Measurements from ENCODE around the gene TMEM139. TPM values are rescaled to one million over a fixed set of nuclear protein-coding genes. Genes with fewer than 3 reads are reported as not detected.

Gene TMEM139
- total and polyA plus RNA-seq, 2 donors from 2014 or later = 36.7 to 108 TPM

- no peak for TF ChIP-seq CTCF (IDR thresholded peaks at IDR 0.05; ENCODE audit: borderline replicate concordance, extremely low read depth, insufficient read depth)
- Histone ChIP-seq H3K9me3 (ENCODE audit: control insufficient read depth in 2 of 3, insufficient read depth in 1 of 3, low read length in 3 of 3) (no peaks in the 10 kb centered on the region), H3K36me3 (ENCODE audit: control insufficient read depth in 2 of 3, insufficient read depth in 3 of 3, low read length in 3 of 3) (no peaks in the 10 kb centered on the region), H3K9ac (ENCODE audit: low read length in 3 of 3) (no peak overlapping the region), H3K4me3 (ENCODE audit: low read length in 3 of 3) (no peak overlapping the region), H3K27me3 (ENCODE audit: control insufficient read depth, insufficient read depth, low read length) (no peaks in the 10 kb centered on the region), H3K27ac (ENCODE audit: low read depth in 2 of 2, low read length in 2 of 2) (no peak overlapping the region), H3K4me1 (ENCODE audit: control insufficient read depth in 2 of 3, insufficient read depth in 2 of 3, low read depth in 1 of 3, low read length in 3 of 3) (no peaks in the 10 kb centered on the region)
- DNase-seq (no peak), FAIRE-seq (no peak)
- intact Hi-C loops (cut with DNase I) = no loop called here
Measured at GRCh38 chr7:143255564-143255963, 29.2 kb upstream of the TMEM139 start.

GRCh38 chr7:143256325-143256724, 28.4 kb upstream of the TMEM139 start:
- no peak for TF ChIP-seq CTCF (IDR thresholded peaks at IDR 0.05; ENCODE audit: borderline replicate concordance, extremely low read depth, insufficient read depth)
- no peak overlapping the region for H3K27ac ChIP-seq (ENCODE audit: low read depth in 2 of 2, low read length in 2 of 2)
- H3K27me3 ChIP-seq (ENCODE audit: control insufficient read depth, insufficient read depth, low read length) = no peaks in the 10 kb centered on the region
- no peaks in the 10 kb centered on the region for H3K36me3 ChIP-seq (ENCODE audit: control insufficient read depth in 2 of 3, insufficient read depth in 3 of 3, low read length in 3 of 3)
- H3K9me3 ChIP-seq (ENCODE audit: control insufficient read depth in 2 of 3, insufficient read depth in 1 of 3, low read length in 3 of 3) = no peaks in the 10 kb centered on the region
- H3K9ac ChIP-seq (ENCODE audit: low read length in 3 of 3) = no peak overlapping the region
- intact Hi-C loops (cut with DNase I) = no loop called here
- DNase-seq = no peak
- no peak for FAIRE-seq
- H3K4me3 ChIP-seq (ENCODE audit: low read length in 3 of 3) = no peak overlapping the region
- H3K4me1 ChIP-seq (ENCODE audit: control insufficient read depth in 2 of 3, insufficient read depth in 2 of 3, low read depth in 1 of 3, low read length in 3 of 3) = no peaks in the 10 kb centered on the region

GRCh38 chr7:143256932-143257331, 27.8 kb upstream of the TMEM139 start:
- H3K27me3 ChIP-seq (ENCODE audit: control insufficient read depth, insufficient read depth, low read length) = no peaks in the 10 kb centered on the region
- no peaks in the 10 kb centered on the region for H3K4me1 ChIP-seq (ENCODE audit: control insufficient read depth in 2 of 3, insufficient read depth in 2 of 3, low read depth in 1 of 3, low read length in 3 of 3)
- no peaks in the 10 kb centered on the region for H3K9me3 ChIP-seq (ENCODE audit: control insufficient read depth in 2 of 3, insufficient read depth in 1 of 3, low read length in 3 of 3)
- DNase-seq (no peak), FAIRE-seq (no peak)
- H3K4me3 ChIP-seq (ENCODE audit: low read length in 3 of 3) = no peak overlapping the region
- H3K27ac ChIP-seq (ENCODE audit: low read depth in 2 of 2, low read length in 2 of 2) = no peak overlapping the region
- no peaks in the 10 kb centered on the region for H3K36me3 ChIP-seq (ENCODE audit: control insufficient read depth in 2 of 3, insufficient read depth in 3 of 3, low read length in 3 of 3)
- intact Hi-C loops (cut with DNase I) = no loop called here
- no peak overlapping the region for H3K9ac ChIP-seq (ENCODE audit: low read length in 3 of 3)
- no peak for TF ChIP-seq CTCF (IDR thresholded peaks at IDR 0.05; ENCODE audit: borderline replicate concordance, extremely low read depth, insufficient read depth)

GRCh38 chr7:143257501-143257900, 27.3 kb upstream of the TMEM139 start:
- no peak for TF ChIP-seq CTCF (IDR thresholded peaks at IDR 0.05; ENCODE audit: borderline replicate concordance, extremely low read depth, insufficient read depth)
- Histone ChIP-seq H3K4me1 (ENCODE audit: control insufficient read depth in 2 of 3, insufficient read depth in 2 of 3, low read depth in 1 of 3, low read length in 3 of 3) (no peaks in the 10 kb centered on the region), H3K9me3 (ENCODE audit: control insufficient read depth in 2 of 3, insufficient read depth in 1 of 3, low read length in 3 of 3) (no peaks in the 10 kb centered on the region), H3K27me3 (ENCODE audit: control insufficient read depth, insufficient read depth, low read length) (no peaks in the 10 kb centered on the region), H3K9ac (ENCODE audit: low read length in 3 of 3) (no peak overlapping the region), H3K36me3 (ENCODE audit: control insufficient read depth in 2 of 3, insufficient read depth in 3 of 3, low read length in 3 of 3) (no peaks in the 10 kb centered on the region), H3K4me3 (ENCODE audit: low read length in 3 of 3) (no peak overlapping the region), H3K27ac (ENCODE audit: low read depth in 2 of 2, low read length in 2 of 2) (no peak overlapping the region)
- intact Hi-C loops (cut with DNase I) = no loop called here
- DNase-seq (no peak), FAIRE-seq (no peak)

Measured in kidney (tissue), 14 donors.